Right lobe of liver (tissue), 6 donors: ENCODE measurements around the gene ZNF276. TPM values are rescaled to one million over a fixed set of nuclear protein-coding genes. Genes with fewer than 3 reads are reported as not detected.
A peak's percentile ranks its signal among the peaks of the same experiment; 100 is the strongest.
"Not testable (repeated sequence)": the region's sequence is repeated elsewhere in the genome, so short reads cannot be mapped to it uniquely, and the experiment has no call there.

Experiments
- ATAC-seq, 4 donors: fragments of 200-7000 bp; cut with Tn5 transposase; one replicate each; pipeline ENCODE4 v1.9.1; 2020; ENCODE audit warnings: mild to moderate bottlenecking in 4 of 4, moderate library complexity in 4 of 4
- DNase-seq, 3 donors: peaks; one replicate each; pipeline ENCODE4 v3.0.0-alpha.2; 2020
- H3K27ac ChIP-seq, 3 donors: fragments of 200-600 bp; one replicate each; pipeline ENCODE4 v1.8.0; 2022
- H3K27me3 ChIP-seq, 2 donors: fragments of 200-600 bp; one replicate each; pipeline ENCODE4 v1.8.0; 2022
- H3K36me3 ChIP-seq, 4 donors: fragments of 200-600 bp; sonication (generic) in 1 of 4; one replicate each; pipeline versions ENCODE4 v1.5.1 to v1.8.0; 2017 to 2022; ENCODE audit warnings: control low read depth in 1 of 4
- H3K4me1 ChIP-seq, 4 donors: fragments of 200-600 bp; sonication (generic) in 1 of 4; one replicate each; pipeline versions ENCODE4 v1.5.1 to v1.8.0; 2017 to 2022; ENCODE audit warnings: control low read depth in 1 of 4
- H3K4me3 ChIP-seq, 3 donors: fragments of 200-600 bp; one replicate each; pipeline ENCODE4 v1.8.0; 2022
- H3K9me3 ChIP-seq, 4 donors: fragments of 200-600 bp; sonication (generic) in 1 of 4; one replicate each; pipeline versions ENCODE4 v1.5.1 to v1.8.0; 2017 to 2022; ENCODE audit warnings: control low read depth in 1 of 4
- CTCF ChIP-seq, 4 donors: fragments of 200-600 bp in 3 of 4; fragments of 450-650 bp in 1 of 4; IDR thresholded peaks; one replicate each; pipeline versions ENCODE4 v1.5.1 to v1.8.0; 2016 to 2022; ENCODE audit warnings: antibody characterized with exemption in 4 of 4, mild to moderate bottlenecking in 2 of 4
- POLR2A ChIP-seq: fragments of 450-650 bp; IDR thresholded peaks from one replicate; pipeline ENCODE4 v1.6.1; 2017; ENCODE audit warnings: antibody characterized with exemption, mild to moderate bottlenecking
- WGBS: methylation state at CpG from one replicate; pipeline ENCODE4 v1.1.6; 2018; ENCODE audit warnings: low coverage, low lambda C conversion rate; ENCODE audit not compliant: insufficient coverage; ENCODE audit errors: missing lambda C conversion rate; 5-methylcytosine and 5-hydroxymethylcytosine counted together
- intact Hi-C, 2 donors: fragments of 100-400 bp; cut with DNase I; formaldehyde crosslinking; loops; one replicate each; pipeline versions ENCODE4 v1.11.2 to v1.14.1; 2022
- total RNA-seq, 6 experiments: library from RNA; depleted of rRNA in 2 of 6; stranded (reverse); fragments of >200 nt in 2 of 6; fragmentation: NEBNext Ultra II Directional in 3 of 6; extraction: Animal tissue kit (Norgen Biotek cat#: 25700) in 3 of 6; gene quantifications; one replicate each; pipeline versions ENCODE4 v1.1.0 to v1.2.4, GENCODE V29; 2016 to 2023
- donor health status: DM: no; HTN: yes; CAD: no.
- donor health status: DM: no; HTN: no; CAD: no.
- donor health status: DM: no; HTN: no; CAD: no.
- donor health status: DM: no; HTN: yes; CAD: no.
- donor health status: DM: no; HTN: yes; CAD: no.

Gene ZNF276
- total RNA-seq, 6 experiments from 2014 or later = 6.9 to 13.4 (median 9.1) TPM

GRCh38 chr16:89695875-89696669 is 25.3 kb upstream of the ZNF276 start:
- WGBS = 0% methylated on average over 1 of the region's 25 CpGs
- no peak overlapping the region for H3K27ac ChIP-seq
- peaks cover 0 to 39% (median 13%) of the 10 kb centered on the region in 4 donors for H3K36me3 ChIP-seq
- no peaks in the 10 kb centered on the region for H3K27me3 ChIP-seq
- peaks cover 0 to 18% (median 7%) of the 10 kb centered on the region in 4 donors for H3K4me1 ChIP-seq
- intact Hi-C loops = no loop called here
- TF ChIP-seq POLR2A (no peak), CTCF (IDR thresholded peaks at IDR 0.05) (no peak)
- H3K9me3 ChIP-seq = no peaks in the 10 kb centered on the region
- DNase-seq (peak in 1 of 3 donors; percentile 61), ATAC-seq (no peak)
- no peak overlapping the region for H3K4me3 ChIP-seq

GRCh38 chr16:89696670-89697128 is 24.6 kb upstream of the ZNF276 start:
- Histone ChIP-seq H3K36me3 (peaks cover 0 to 33% (median 9%) of the 10 kb centered on the region in 4 donors), H3K9me3 (no peaks in the 10 kb centered on the region), H3K4me3 (no peak overlapping the region), H3K27me3 (no peaks in the 10 kb centered on the region), H3K4me1 (peaks cover 0 to 19% (median 7%) of the 10 kb centered on the region in 4 donors), H3K27ac (no peak overlapping the region)
- no peak for ATAC-seq
- DNase-seq = no peak
- WGBS = 80% methylated on average over 2 of the region's 18 CpGs
- intact Hi-C loops = no loop called here
- TF ChIP-seq CTCF (IDR thresholded peaks at IDR 0.05) (no peak), POLR2A (no peak)

- no peak overlapping the region for H3K27ac ChIP-seq
- ATAC-seq = no peak
- intact Hi-C loops = no loop called here
- 80% methylated on average over 1 of the region's 19 CpGs for WGBS
- DNase-seq = no peak
- no peak for TF ChIP-seq POLR2A
- no peak for TF ChIP-seq CTCF (IDR thresholded peaks at IDR 0.05)
- H3K9me3 ChIP-seq = no peaks in the 10 kb centered on the region
- no peaks in the 10 kb centered on the region for H3K27me3 ChIP-seq
- no peak overlapping the region for H3K4me3 ChIP-seq
- peaks cover 0 to 19% (median 7%) of the 10 kb centered on the region in 4 donors for H3K4me1 ChIP-seq
- H3K36me3 ChIP-seq = peaks cover 0 to 28% (median 7%) of the 10 kb centered on the region in 4 donors
Measured at GRCh38 chr16:89697161-89697615, 24.1 kb upstream of the ZNF276 start.

GRCh38 chr16:89697616-89698331 is 23.6 kb upstream of the ZNF276 start:
- intact Hi-C loops = no loop called here
- DNase-seq (no peak), ATAC-seq (no peak)
- Histone ChIP-seq H3K4me1 (peaks cover 0 to 19% (median 7%) of the 10 kb centered on the region in 4 donors), H3K27ac (no peak overlapping the region), H3K27me3 (no peaks in the 10 kb centered on the region), H3K4me3 (no peak overlapping the region), H3K36me3 (peaks cover 0 to 22% (median 6%) of the 10 kb centered on the region in 4 donors), H3K9me3 (no peaks in the 10 kb centered on the region)
- WGBS = 88% methylated on average over 7 of the region's 32 CpGs
- TF ChIP-seq CTCF (IDR thresholded peaks at IDR 0.05) (no peak), POLR2A (no peak)

GRCh38 chr16:89698717-89699116 is 22.6 kb upstream of the ZNF276 start:
- 83% methylated on average over 10 of the region's 14 CpGs for WGBS
- H3K4me1 ChIP-seq = peaks cover 0 to 19% (median 7%) of the 10 kb centered on the region in 4 donors
- H3K36me3 ChIP-seq = peaks cover 0 to 15% (median 1%) of the 10 kb centered on the region in 4 donors
- intact Hi-C loops, ATAC-seq, H3K4me3 ChIP-seq, DNase-seq, H3K9me3 ChIP-seq, H3K27ac ChIP-seq, H3K27me3 ChIP-seq: not testable (repeated sequence)

- peak overlapping the region; percentile 45 to 81 (median 76) for H3K27ac ChIP-seq
- not testable (repeated sequence) for DNase-seq, H3K9me3 ChIP-seq, ATAC-seq, H3K36me3 ChIP-seq, H3K27me3 ChIP-seq, H3K4me3 ChIP-seq
- 27% methylated on average over 18 of the region's 18 CpGs for WGBS
- peaks cover 0 to 19% (median 7%) of the 10 kb centered on the region in 4 donors for H3K4me1 ChIP-seq
- intact Hi-C loops = loop anchor here (10.0 kb wide), 2 partner anchors 95 to 175 kb away; partner anchors contain the start of gene TCF25 (in 1 of the 2)
Measured at GRCh38 chr16:89699629-89700099, 21.7 kb upstream of the ZNF276 start.
